ENCODE measurements around the gene DOP1A.

Gene DOP1A

GRCh38 chr6:83138118-83138722 is 70.7 kb downstream of the DOP1A start:
- DNase-seq (ENCODE audit: low read depth): no peak
- no peak overlapping the region for H3K4me3 ChIP-seq (ENCODE audit: low read length)
- TF ChIP-seq CTCF (conservative IDR thresholded peaks at IDR 0.05; ENCODE audit: low read depth, low read length): no peak

- no peak for TF ChIP-seq CTCF (conservative IDR thresholded peaks at IDR 0.05; ENCODE audit: low read depth, low read length)
- DNase-seq (ENCODE audit: low read depth): no peak
- H3K4me3 ChIP-seq (ENCODE audit: low read length): no peak overlapping the region
Observed at GRCh38 chr6:83138758-83139157, 71.3 kb downstream of the DOP1A start.

- no peak for TF ChIP-seq CTCF (conservative IDR thresholded peaks at IDR 0.05; ENCODE audit: low read depth, low read length)
- no peak for DNase-seq (ENCODE audit: low read depth)
- no peak overlapping the region for H3K4me3 ChIP-seq (ENCODE audit: low read length)
Observed at GRCh38 chr6:83151114-83151513, 83.6 kb downstream of the DOP1A start.

- DNase-seq (ENCODE audit: low read depth): no peak
Observed at GRCh38 chr6:83152913-83153312, 85.4 kb downstream of the DOP1A start.

GRCh38 chr6:83153883-83154521 is 86.5 kb downstream of the DOP1A start:
- no peak for DNase-seq (ENCODE audit: low read depth)
- TF ChIP-seq CTCF (conservative IDR thresholded peaks at IDR 0.05; ENCODE audit: low read depth, low read length): no peak
- H3K4me3 ChIP-seq (ENCODE audit: low read length): no peak overlapping the region

More at GRCh38 chr6:83152913-83153312, 85.4 kb downstream of the DOP1A start:
- TF ChIP-seq CTCF (conservative IDR thresholded peaks at IDR 0.05; ENCODE audit: low read depth, low read length): no peak
- no peak overlapping the region for H3K4me3 ChIP-seq (ENCODE audit: low read length)

GRCh38 chr6:83155794-83156193 is 88.3 kb downstream of the DOP1A start:
- H3K4me3 ChIP-seq (ENCODE audit: low read length): no peak overlapping the region
- peak; percentile 22 for DNase-seq (ENCODE audit: low read depth)
- no peak for TF ChIP-seq CTCF (conservative IDR thresholded peaks at IDR 0.05; ENCODE audit: low read depth, low read length)

GRCh38 chr6:83160167-83160566 is 92.7 kb downstream of the DOP1A start:
- DNase-seq (ENCODE audit: low read depth): no peak
- H3K4me3 ChIP-seq (ENCODE audit: low read length): no peak overlapping the region
- TF ChIP-seq CTCF (conservative IDR thresholded peaks at IDR 0.05; ENCODE audit: low read depth, low read length): no peak
